SK-N-SH (cell line): Measurements from ENCODE around the gene CHD1L. TPM values are rescaled to one million over a fixed set of nuclear protein-coding genes. Genes with fewer than 3 reads are reported as not detected.

Source experiments
- CTCF ChIA-PET: fragments of 300-600, 350-600 bp; formaldehyde crosslinking; extraction: SDS; loops from one replicate; lab custom pipeline; 2021; lab: Yijun Ruan, JAX
- POLR2A ChIA-PET: fragments of 350-600 bp; sonication (Branson Sonifier 250); formaldehyde crosslinking; extraction: SDS; loops from one replicate; lab custom pipeline; 2020; ENCODE audit warnings: antibody characterized with exemption, inconsistent platforms; lab: Yijun Ruan, JAX
- DNase-seq: peaks from one replicate; pipeline ENCODE4 v3.0.0; 2012
- H2AFZ ChIP-seq: fragments of 200-600 bp; sonication (generic); 2 replicates; pipeline ENCODE4 v1.8.1; 2016; ENCODE audit warnings: antibody characterized with exemption, mild to moderate bottlenecking, low read depth
- H3F3A ChIP-seq: fragments of 200-600 bp; sonication (generic); replicated peaks from 2 replicates; pipeline ENCODE3; 2016; ENCODE audit warnings: antibody characterized with exemption, mild to moderate bottlenecking; ENCODE audit not compliant: insufficient read depth
- H3K27ac ChIP-seq, 2 experiments: fragments of 200-500 bp in 1 of 2; fragments of 200-600 bp in 1 of 2; sonication (Bioruptor generic) in 1 of 2; sonication (generic), shearing (Covaris generic) in 1 of 2; 2 replicates each; pipeline versions ENCODE4 v1.5.1 to v1.6.1; 2014 to 2016; ENCODE audit warnings: low read depth in 2 of 2, inconsistent platforms in 1 of 2, low read length in 1 of 2, mild to moderate bottlenecking in 1 of 2, mixed read lengths in 1 of 2
- H3K27me3 ChIP-seq: fragments of 200-600 bp; sonication (generic), shearing (Covaris generic); 2 replicates; pipeline ENCODE4 v1.6.1; 2016; ENCODE audit warnings: mixed run types; ENCODE audit not compliant: insufficient read depth
- H3K36me3 ChIP-seq, 2 experiments: fragments of 200-500 bp in 1 of 2; fragments of 200-600 bp in 1 of 2; sonication (Bioruptor generic) in 1 of 2; sonication (generic) in 1 of 2; replicated peaks in 1 of 2; 2 replicates each; pipeline versions ENCODE3 to v1.5.1; 2014 to 2016; ENCODE audit warnings: low read length in 1 of 2, mild to moderate bottlenecking in 1 of 2; ENCODE audit not compliant: insufficient read depth in 2 of 2, control insufficient read depth in 1 of 2
- H3K4me1 ChIP-seq, 2 experiments: fragments of 200-500 bp in 1 of 2; fragments of 200-600 bp in 1 of 2; sonication (Bioruptor generic) in 1 of 2; sonication (generic), shearing (Covaris generic) in 1 of 2; 2 replicates each; pipeline versions ENCODE4 v1.5.1 to v1.6.1; 2014 to 2016; ENCODE audit warnings: low read depth in 1 of 2, low read length in 1 of 2, mixed run types in 1 of 2; ENCODE audit not compliant: insufficient read depth in 2 of 2, control insufficient read depth in 1 of 2
- H3K4me2 ChIP-seq: fragments of 200-600 bp; sonication (generic), shearing (Covaris generic); 2 replicates; pipeline ENCODE4 v1.6.1; 2017; ENCODE audit warnings: mixed run types
- H3K4me3 ChIP-seq, 2 experiments: fragments of 200-500 bp in 1 of 2; fragments of 200-600 bp in 1 of 2; sonication (Bioruptor generic) in 1 of 2; sonication (generic), shearing (Covaris generic) in 1 of 2; 2 replicates each; pipeline versions ENCODE4 v1.5.1 to v1.8.1; 2014 to 2016; ENCODE audit warnings: low read depth in 2 of 2, inconsistent platforms in 1 of 2, low read length in 1 of 2, mild to moderate bottlenecking in 1 of 2, mixed read lengths in 1 of 2, moderate library complexity in 1 of 2
- H3K79me2 ChIP-seq: fragments of 200-600 bp; sonication (generic); 2 replicates; pipeline ENCODE4 v1.8.1; 2017; ENCODE audit warnings: mild to moderate bottlenecking; ENCODE audit not compliant: insufficient read depth
- H3K9ac ChIP-seq: fragments of 200-600 bp; sonication (generic); 2 replicates; pipeline ENCODE4 v1.6.1; 2017; ENCODE audit warnings: mixed run types
- H3K9me2 ChIP-seq: fragments of 200-600 bp; sonication (generic); 2 replicates; pipeline ENCODE4 v1.6.1; 2017; ENCODE audit warnings: mixed run types
- H3K9me3 ChIP-seq: fragments of 200-600 bp; sonication (generic); 2 replicates; pipeline ENCODE4 v1.6.1; 2017; ENCODE audit warnings: mixed run types, mild to moderate bottlenecking, moderate library complexity
- H4K20me1 ChIP-seq: fragments of 200-600 bp; sonication (generic); 2 replicates; pipeline ENCODE4 v1.6.1; 2017; ENCODE audit warnings: mild to moderate bottlenecking, mixed run types; ENCODE audit not compliant: insufficient read depth
- EZH2phosphoT487 ChIP-seq: fragments of 200-600 bp; sonication (generic); IDR thresholded peaks from 2 replicates; pipeline ENCODE4 v1.6.1; 2017; ENCODE audit warnings: low read depth, mixed run types, mild to moderate bottlenecking, antibody characterized with exemption, moderate library complexity, borderline replicate concordance
- FOXM1 ChIP-seq: IDR thresholded peaks from 2 replicates; pipeline ENCODE4 v1.4.0; 2012; ENCODE audit warnings: low read depth, mild to moderate bottlenecking
- MEF2A ChIP-seq: IDR thresholded peaks from 2 replicates; pipeline ENCODE4 v1.4.0; 2012; ENCODE audit warnings: low read depth, borderline replicate concordance
- RCOR1 ChIP-seq: fragments of 150-350 bp; IDR thresholded peaks from 2 replicates; pipeline ENCODE4 v1.6.1; 2017; ENCODE audit warnings: antibody characterized with exemption, low read length
- REST ChIP-seq: IDR thresholded peaks from 2 replicates; pipeline ENCODE4 v1.6.1; 2012; ENCODE audit warnings: mild to moderate bottlenecking, low read depth, low read length, moderate library complexity
- WGBS: methylation state at CpG from one replicate; pipeline ENCODE4 v1.1.6; 2017; ENCODE audit warnings: low lambda C conversion rate; 5-methylcytosine and 5-hydroxymethylcytosine counted together
- polyA plus RNA-seq, 3 experiments: library from polyadenylated mRNA; depleted of rRNA; stranded (reverse); fragments of >200 nt; gene quantifications; 2 replicates each; pipeline ENCODE4 v1.2.3, GENCODE V29; 2012
- TF ChIP-seq, protein P1 (sequence below): IDR thresholded peaks from 2 replicates; pipeline ENCODE4; 2012
- TF ChIP-seq, protein P2 (sequence below): IDR thresholded peaks from 2 replicates; pipeline ENCODE4 v1.4.0; 2012; ENCODE audit warnings: low read depth, borderline replicate concordance

Gene CHD1L
- polyA plus RNA-seq, 1 of the 3 experiments (the other 2 are of a cell fraction), result 24.7 TPM

DNA sequence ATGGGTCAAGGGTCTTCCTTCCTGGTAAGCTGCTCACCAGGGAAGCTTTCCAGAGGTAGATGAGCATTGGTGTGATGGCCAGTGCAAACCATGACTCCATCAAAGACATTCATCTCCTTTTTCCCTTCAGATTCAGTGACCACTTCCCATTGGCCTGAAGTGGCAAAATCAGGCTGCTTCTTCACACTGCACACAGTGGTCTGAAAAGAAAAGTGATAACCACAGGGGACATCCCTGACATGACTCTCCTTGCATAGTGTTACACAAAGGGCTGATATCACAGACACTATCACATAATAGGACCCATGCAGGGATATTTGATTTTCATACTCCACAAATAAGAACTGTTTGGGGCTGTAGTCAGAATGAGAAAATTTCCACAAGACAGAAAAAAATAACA is 29.2 kb upstream of the CHD1L start:
- no peak overlapping the region for H2AFZ ChIP-seq
- H3F3A ChIP-seq, result no peaks in the 10 kb centered on the region
- no peak overlapping the region for H3K4me2 ChIP-seq
- no peak overlapping the region for H3K9ac ChIP-seq
- H3K4me1 ChIP-seq, result no peaks in the 10 kb centered on the region; a peak in 1 of 4 replicates
- no peaks in the 10 kb centered on the region for H3K9me3 ChIP-seq
- no peaks in the 10 kb centered on the region for H3K79me2 ChIP-seq
- H4K20me1 ChIP-seq, result no peaks in the 10 kb centered on the region
- H3K36me3 ChIP-seq, result no peaks in the 10 kb centered on the region
- H3K9me2 ChIP-seq, result no peaks in the 10 kb centered on the region
- H3K27ac ChIP-seq, result no peak overlapping the region
- TF ChIP-seq REST (no peak), RCOR1 (no peak)
- TF ChIP-seq, protein P1, sequence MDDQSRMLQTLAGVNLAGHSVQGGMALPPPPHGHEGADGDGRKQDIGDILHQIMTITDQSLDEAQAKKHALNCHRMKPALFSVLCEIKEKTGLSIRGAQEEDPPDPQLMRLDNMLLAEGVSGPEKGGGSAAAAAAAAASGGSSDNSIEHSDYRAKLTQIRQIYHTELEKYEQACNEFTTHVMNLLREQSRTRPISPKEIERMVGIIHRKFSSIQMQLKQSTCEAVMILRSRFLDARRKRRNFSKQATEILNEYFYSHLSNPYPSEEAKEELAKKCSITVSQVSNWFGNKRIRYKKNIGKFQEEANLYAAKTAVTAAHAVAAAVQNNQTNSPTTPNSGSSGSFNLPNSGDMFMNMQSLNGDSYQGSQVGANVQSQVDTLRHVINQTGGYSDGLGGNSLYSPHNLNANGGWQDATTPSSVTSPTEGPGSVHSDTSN, result no peak
- TF ChIP-seq, protein P2, sequence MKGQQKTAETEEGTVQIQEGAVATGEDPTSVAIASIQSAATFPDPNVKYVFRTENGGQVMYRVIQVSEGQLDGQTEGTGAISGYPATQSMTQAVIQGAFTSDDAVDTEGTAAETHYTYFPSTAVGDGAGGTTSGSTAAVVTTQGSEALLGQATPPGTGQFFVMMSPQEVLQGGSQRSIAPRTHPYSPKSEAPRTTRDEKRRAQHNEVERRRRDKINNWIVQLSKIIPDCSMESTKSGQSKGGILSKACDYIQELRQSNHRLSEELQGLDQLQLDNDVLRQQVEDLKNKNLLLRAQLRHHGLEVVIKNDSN, result no peak
- ChIA-PET POLR2A (no interaction called here), CTCF (no interaction called here)
- H3K27me3 ChIP-seq, result no peaks in the 10 kb centered on the region
- H3K4me3 ChIP-seq, result no peak overlapping the region
- DNase-seq, result no peak

- H3K36me3 ChIP-seq, result no peaks in the 10 kb centered on the region
- ChIA-PET POLR2A (no interaction called here), CTCF (interaction anchor here (1.3 to 1.6 kb wide), 2 partner anchors 11 to 28 kb away, joined by 3 to 5 read pairs; partner anchors contain the start of genes CHD1L and FMO5)
- H3F3A ChIP-seq, result no peaks in the 10 kb centered on the region
- no peak for TF ChIP-seq EZH2phosphoT487
- no peak for TF ChIP-seq MEF2A
- no peak for TF ChIP-seq FOXM1
- no peak overlapping the region for H3K4me2 ChIP-seq
- H3K4me1 ChIP-seq, result no peaks in the 10 kb centered on the region; a peak in 1 of 4 replicates
- no peaks in the 10 kb centered on the region for H3K79me2 ChIP-seq
- H3K9me3 ChIP-seq, result no peaks in the 10 kb centered on the region
- H3K9ac ChIP-seq, result no peak overlapping the region
- no peaks in the 10 kb centered on the region for H3K9me2 ChIP-seq
- H3K4me3 ChIP-seq, result no peak overlapping the region
- no peaks in the 10 kb centered on the region for H4K20me1 ChIP-seq
- H3K27me3 ChIP-seq, result no peaks in the 10 kb centered on the region
- H3K27ac ChIP-seq, result no peak overlapping the region
- no peak for DNase-seq
- 30% methylated on average over 7 of the region's 7 CpGs for WGBS
- H2AFZ ChIP-seq, result no peak overlapping the region
Measured at GRCh38 chr1:147214325-147214724, 28.2 kb upstream of the CHD1L start.
